Suprapubic skin (tissue), 4 donors: ENCODE data around the gene ALOXE3. TPM values are rescaled to one million over a fixed set of nuclear protein-coding genes. Genes with fewer than 3 reads are reported as not detected.

Source experiments
- DNase-seq, 2 donors: peaks; one replicate each; pipeline ENCODE4 v3.0.0-alpha.2; 2019; ENCODE audit warnings: low spot score in 2 of 2
- H3K27ac ChIP-seq: fragments of 200-600 bp; sonication (generic); one replicate; pipeline ENCODE4 v1.5.1; 2019
- H3K27me3 ChIP-seq: fragments of 200-600 bp; sonication (generic); one replicate; pipeline ENCODE4 v1.5.1; 2019
- H3K36me3 ChIP-seq: fragments of 200-600 bp; sonication (generic); one replicate; pipeline ENCODE4 v1.5.1; 2019
- H3K4me1 ChIP-seq: fragments of 200-600 bp; sonication (generic); one replicate; pipeline ENCODE4 v1.5.1; 2019
- H3K4me3 ChIP-seq: fragments of 200-600 bp; sonication (generic); one replicate; pipeline ENCODE4 v1.5.1; 2019; ENCODE audit warnings: mild to moderate bottlenecking
- H3K9me3 ChIP-seq: fragments of 200-600 bp; sonication (generic); one replicate; pipeline ENCODE4 v1.5.1; 2019
- EP300 ChIP-seq: sonication (generic); formaldehyde crosslinking; IDR thresholded peaks from one replicate; pipeline ENCODE4 v1.6.1; 2017; ENCODE audit warnings: antibody characterized with exemption
- POLR2A ChIP-seq, 2 donors: fragments of 450-650 bp; IDR thresholded peaks; one replicate each; pipeline ENCODE4 v1.6.1; 2017; ENCODE audit warnings: antibody characterized with exemption in 2 of 2, mild to moderate bottlenecking in 2 of 2, moderate library complexity in 2 of 2
- POLR2AphosphoS5 ChIP-seq, 3 donors: sonication (generic); formaldehyde crosslinking; IDR thresholded peaks; one replicate each; pipeline ENCODE4 v1.6.1; 2017; ENCODE audit warnings: antibody characterized with exemption in 3 of 3
- WGBS: methylation state at CpG from one replicate; pipeline ENCODE4 v1.1.5; 2018; 5-methylcytosine and 5-hydroxymethylcytosine counted together
- total RNA-seq, 4 donors: library from RNA; depleted of rRNA; stranded (reverse); fragments of >200 nt; gene quantifications; one replicate each; pipeline ENCODE4 v1.1.0, GENCODE V29; 2016
- TF ChIP-seq, protein P1 (sequence below), 2 donors: fragments of 200-600 bp in 1 of 2; fragments of 450-650 bp in 1 of 2; sonication (generic) in 1 of 2; IDR thresholded peaks; one replicate each; pipeline ENCODE4 v1.5.1; 2016 to 2019; ENCODE audit warnings: antibody characterized with exemption in 2 of 2, mild to moderate bottlenecking in 1 of 2, moderate library complexity in 1 of 2

ALOXE3 gene
- total RNA-seq, 4 donors from 2014 or later, result 44.5 to 95.3 (median 69.9) TPM

- Histone ChIP-seq H3K27me3 (no peaks in the 10 kb centered on the region), H3K36me3 (peaks cover 15% of the 10 kb centered on the region), H3K9me3 (no peaks in the 10 kb centered on the region), H3K27ac (peak overlapping the region; percentile 97), H3K4me3 (peak overlapping the region; percentile 81), H3K4me1 (peaks cover 59% of the 10 kb centered on the region)
- WGBS, result 15% methylated on average over 26 of the region's 55 CpGs
- TF ChIP-seq EP300, result no peak
- TF ChIP-seq, protein P1, sequence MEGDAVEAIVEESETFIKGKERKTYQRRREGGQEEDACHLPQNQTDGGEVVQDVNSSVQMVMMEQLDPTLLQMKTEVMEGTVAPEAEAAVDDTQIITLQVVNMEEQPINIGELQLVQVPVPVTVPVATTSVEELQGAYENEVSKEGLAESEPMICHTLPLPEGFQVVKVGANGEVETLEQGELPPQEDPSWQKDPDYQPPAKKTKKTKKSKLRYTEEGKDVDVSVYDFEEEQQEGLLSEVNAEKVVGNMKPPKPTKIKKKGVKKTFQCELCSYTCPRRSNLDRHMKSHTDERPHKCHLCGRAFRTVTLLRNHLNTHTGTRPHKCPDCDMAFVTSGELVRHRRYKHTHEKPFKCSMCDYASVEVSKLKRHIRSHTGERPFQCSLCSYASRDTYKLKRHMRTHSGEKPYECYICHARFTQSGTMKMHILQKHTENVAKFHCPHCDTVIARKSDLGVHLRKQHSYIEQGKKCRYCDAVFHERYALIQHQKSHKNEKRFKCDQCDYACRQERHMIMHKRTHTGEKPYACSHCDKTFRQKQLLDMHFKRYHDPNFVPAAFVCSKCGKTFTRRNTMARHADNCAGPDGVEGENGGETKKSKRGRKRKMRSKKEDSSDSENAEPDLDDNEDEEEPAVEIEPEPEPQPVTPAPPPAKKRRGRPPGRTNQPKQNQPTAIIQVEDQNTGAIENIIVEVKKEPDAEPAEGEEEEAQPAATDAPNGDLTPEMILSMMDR (IDR thresholded peaks at IDR 0.05), result no peak
- TF ChIP-seq POLR2AphosphoS5 (IDR thresholded peaks at IDR 0.05), result no peak
- TF ChIP-seq POLR2A (IDR thresholded peaks at IDR 0.05), result no peak
- DNase-seq, result peak in 1 of 2 donors; percentile 81
Observed at GRCh38 chr17:8162997-8163977, 45.0 kb upstream of the ALOXE3 start.

DNA sequence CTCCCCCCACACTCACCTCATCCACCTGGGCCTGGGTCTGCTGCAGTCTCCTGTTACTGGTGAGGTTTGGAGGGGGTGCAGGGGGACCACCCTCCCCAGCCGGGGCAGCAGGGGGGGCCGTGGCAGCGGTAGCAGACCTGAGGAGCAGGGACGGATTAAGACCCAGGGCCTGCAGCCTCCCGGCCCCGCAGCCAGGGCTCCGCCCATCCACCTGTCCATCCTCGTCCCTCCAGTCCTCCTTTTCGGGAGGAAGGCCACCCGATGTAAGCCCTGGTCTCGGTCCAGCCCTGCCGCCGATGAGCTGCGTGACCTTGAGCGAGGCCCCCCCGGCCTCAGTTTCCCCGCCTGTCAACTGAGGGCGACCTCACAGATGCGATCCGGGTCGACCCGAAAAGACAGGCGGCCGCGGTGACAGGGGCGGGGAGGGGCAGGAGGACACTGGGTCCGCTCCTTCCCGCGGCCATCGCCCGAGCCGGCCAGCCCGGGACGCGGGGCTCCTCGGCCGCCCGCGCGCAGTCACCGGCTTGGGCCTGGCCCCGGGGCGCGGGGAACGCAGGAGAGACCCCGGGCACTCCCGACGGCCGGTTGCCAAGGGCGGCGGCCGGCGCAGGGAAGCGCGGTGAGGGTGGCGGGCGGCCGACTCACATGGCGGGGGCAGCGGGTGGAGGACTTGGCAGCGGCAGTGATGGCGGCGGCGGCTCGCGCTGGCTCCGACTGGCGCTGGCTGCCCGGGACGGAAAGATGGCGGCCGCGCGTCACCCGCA lies 44.1 kb upstream of the ALOXE3 start, which contains the start of gene VAMP2:
VAMP2 (minus strand) TSS at position 716 of the 764 bp plus-strand sequence; CDS start at position 647, 69 bp downstream.
- WGBS, result 0% methylated on average over 28 of the region's 75 CpGs
- Histone ChIP-seq H3K36me3 (peaks cover 15% of the 10 kb centered on the region), H3K4me1 (peaks cover 67% of the 10 kb centered on the region), H3K27me3 (no peaks in the 10 kb centered on the region), H3K9me3 (no peaks in the 10 kb centered on the region), H3K4me3 (peak within 1 kb of the TSS; percentile 81), H3K27ac (peak within 1 kb of the TSS; percentile 97)
- peak in 1 of 2 donors; percentile 91 for DNase-seq
- TF ChIP-seq EP300 (no peak), POLR2A (IDR thresholded peaks at IDR 0.05) (peak in 1 of 2 donors; percentile 68), POLR2AphosphoS5 (IDR thresholded peaks at IDR 0.05) (peak in 2 of 3 donors; percentile 27 to 33)
- TF ChIP-seq, protein P1 (IDR thresholded peaks at IDR 0.05), result no peak

GRCh38 chr17:8161289-8162232 lies 43.2 kb upstream of the ALOXE3 start:
- WGBS, result 50% methylated on average over 16 of the region's 19 CpGs
- no peaks in the 10 kb centered on the region for H3K9me3 ChIP-seq
- H3K4me1 ChIP-seq, result peaks cover 73% of the 10 kb centered on the region
- TF ChIP-seq POLR2A (IDR thresholded peaks at IDR 0.05) (no peak), POLR2AphosphoS5 (IDR thresholded peaks at IDR 0.05) (no peak), EP300 (no peak)
- TF ChIP-seq, protein P1 (IDR thresholded peaks at IDR 0.05), result no peak
- DNase-seq, result no peak
- peak overlapping the region; percentile 97 for H3K27ac ChIP-seq
- H3K4me3 ChIP-seq, result peak overlapping the region; percentile 81
- H3K27me3 ChIP-seq, result no peaks in the 10 kb centered on the region
- H3K36me3 ChIP-seq, result peaks cover 15% of the 10 kb centered on the region

- H3K4me1 ChIP-seq, result peaks cover 68% of the 10 kb centered on the region
- H3K27ac ChIP-seq, result peak overlapping the region; percentile 97
- no peaks in the 10 kb centered on the region for H3K27me3 ChIP-seq
- no peaks in the 10 kb centered on the region for H3K9me3 ChIP-seq
- 57% methylated on average over 5 of the region's 5 CpGs for WGBS
- H3K4me3 ChIP-seq, result peak overlapping the region; percentile 81
- peak in 1 of 2 donors; percentile 57 for DNase-seq
- peaks cover 15% of the 10 kb centered on the region for H3K36me3 ChIP-seq
- TF ChIP-seq EP300 (no peak), POLR2A (IDR thresholded peaks at IDR 0.05) (no peak)
- TF ChIP-seq, protein P1 (IDR thresholded peaks at IDR 0.05), result no peak
Observed at GRCh38 chr17:8160741-8161221, 42.5 kb upstream of the ALOXE3 start.
